ENCODE measurements around the gene VTA1.

- TF ChIP-seq, protein P1, sequence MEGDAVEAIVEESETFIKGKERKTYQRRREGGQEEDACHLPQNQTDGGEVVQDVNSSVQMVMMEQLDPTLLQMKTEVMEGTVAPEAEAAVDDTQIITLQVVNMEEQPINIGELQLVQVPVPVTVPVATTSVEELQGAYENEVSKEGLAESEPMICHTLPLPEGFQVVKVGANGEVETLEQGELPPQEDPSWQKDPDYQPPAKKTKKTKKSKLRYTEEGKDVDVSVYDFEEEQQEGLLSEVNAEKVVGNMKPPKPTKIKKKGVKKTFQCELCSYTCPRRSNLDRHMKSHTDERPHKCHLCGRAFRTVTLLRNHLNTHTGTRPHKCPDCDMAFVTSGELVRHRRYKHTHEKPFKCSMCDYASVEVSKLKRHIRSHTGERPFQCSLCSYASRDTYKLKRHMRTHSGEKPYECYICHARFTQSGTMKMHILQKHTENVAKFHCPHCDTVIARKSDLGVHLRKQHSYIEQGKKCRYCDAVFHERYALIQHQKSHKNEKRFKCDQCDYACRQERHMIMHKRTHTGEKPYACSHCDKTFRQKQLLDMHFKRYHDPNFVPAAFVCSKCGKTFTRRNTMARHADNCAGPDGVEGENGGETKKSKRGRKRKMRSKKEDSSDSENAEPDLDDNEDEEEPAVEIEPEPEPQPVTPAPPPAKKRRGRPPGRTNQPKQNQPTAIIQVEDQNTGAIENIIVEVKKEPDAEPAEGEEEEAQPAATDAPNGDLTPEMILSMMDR (IDR thresholded peaks at IDR 0.05) = no peak
- TF ChIP-seq POLR2A (IDR thresholded peaks at IDR 0.05) = no peak
These were observed 111.7 kb downstream of the VTA1 start for GRCh38 chr6:142258757-142259156.
